DOHH2 (cell line): Measurements from ENCODE around the gene MAP2K2.

Experiments
- H3F3A ChIP-seq: fragments of 200-600 bp; sonication (generic), shearing (Covaris generic); 2 replicates; pipeline ENCODE4 v1.6.0; 2016; ENCODE audit warnings: antibody characterized with exemption, mild to moderate bottlenecking; ENCODE audit not compliant: control insufficient read depth, insufficient read depth
- H3K27ac ChIP-seq: fragments of 200-600 bp; sonication (generic); 2 replicates; pipeline ENCODE4 v1.5.1; 2014; ENCODE audit warnings: low read depth, mild to moderate bottlenecking, low read length, moderate library complexity
- H3K27me3 ChIP-seq: fragments of 200-600 bp; sonication (generic); 2 replicates; pipeline ENCODE4 v1.6.1; 2014; ENCODE audit warnings: mild to moderate bottlenecking, low read length, mixed read lengths; ENCODE audit not compliant: control insufficient read depth
- H3K36me3 ChIP-seq: fragments of 200-600 bp; sonication (generic); 2 replicates; pipeline ENCODE4 v1.6.1; 2014; ENCODE audit warnings: mild to moderate bottlenecking, low read length, moderate library complexity, mixed read lengths; ENCODE audit not compliant: control insufficient read depth
- H3K4me1 ChIP-seq: fragments of 200-600 bp; sonication (generic); 2 replicates; pipeline ENCODE4 v1.6.1; 2014; ENCODE audit warnings: mild to moderate bottlenecking, low read length, mixed read lengths; ENCODE audit not compliant: control insufficient read depth
- H3K4me2 ChIP-seq: fragments of 200-600 bp; sonication (generic); 2 replicates; pipeline ENCODE4 v1.6.0; 2014; ENCODE audit warnings: mild to moderate bottlenecking, low read length, moderate library complexity
- H3K4me3 ChIP-seq: fragments of 200-600 bp; sonication (generic); 2 replicates; pipeline ENCODE4 v1.5.1; 2014; ENCODE audit warnings: mild to moderate bottlenecking, low read length, mixed read lengths
- H3K79me2 ChIP-seq: fragments of 200-600 bp; sonication (generic); 2 replicates; pipeline ENCODE4 v1.6.1; 2014; ENCODE audit warnings: mild to moderate bottlenecking, low read length, mixed read lengths; ENCODE audit not compliant: control insufficient read depth
- H3K9me2 ChIP-seq: fragments of 200-600 bp; sonication (generic); replicated peaks from 2 replicates; pipeline ENCODE4 v1.6.1; 2014; ENCODE audit warnings: mild to moderate bottlenecking, low read length, mixed read lengths; ENCODE audit not compliant: control insufficient read depth
- H3K9me3 ChIP-seq: fragments of 200-600 bp; sonication (generic); 2 replicates; pipeline ENCODE4 v1.6.1; 2014; ENCODE audit warnings: antibody characterized with exemption, low read length, mixed read lengths; ENCODE audit not compliant: control insufficient read depth, insufficient read depth
- H4K20me1 ChIP-seq: fragments of 200-600 bp; sonication (generic); 2 replicates; pipeline ENCODE4 v1.6.0; 2014; ENCODE audit warnings: low read depth, mild to moderate bottlenecking, antibody characterized with exemption, low read length, moderate library complexity; ENCODE audit not compliant: control insufficient read depth, insufficient read depth
- EZH2phosphoT487 ChIP-seq: fragments of 200-600 bp; sonication (generic); IDR thresholded peaks from 2 replicates; pipeline ENCODE4 v1.6.1; 2017; ENCODE audit warnings: borderline replicate concordance, mild to moderate bottlenecking, antibody characterized with exemption, low read length, moderate library complexity, mixed read lengths
- TF ChIP-seq, protein P1 (sequence below): fragments of 200-600 bp; sonication (generic); IDR thresholded peaks from one replicate; pipeline ENCODE4 v1.5.1; 2014; ENCODE audit warnings: antibody characterized with exemption, mild to moderate bottlenecking, low read depth, low read length; ENCODE audit not compliant: poor library complexity, severe bottlenecking

MAP2K2 gene

DNA sequence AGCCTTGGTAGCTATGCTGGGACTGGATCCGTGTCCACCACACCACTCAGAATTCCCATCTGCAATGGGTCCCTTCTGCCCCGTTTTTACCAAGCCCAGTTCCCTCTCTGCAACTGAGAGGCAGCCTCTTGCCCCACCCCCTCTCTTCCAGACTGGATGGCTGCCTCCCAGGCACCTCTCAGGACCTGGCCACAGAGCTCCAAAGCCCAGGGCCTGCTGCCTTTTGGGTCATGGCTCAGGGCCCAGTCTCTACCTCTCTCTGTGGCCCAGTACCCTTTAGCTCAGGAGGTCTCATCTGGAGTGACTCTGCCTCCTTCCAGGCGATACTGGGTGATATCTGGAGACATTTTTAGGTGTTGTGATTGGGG lies 46.9 kb downstream of the MAP2K2 start:
- H3K4me3 ChIP-seq = no peak overlapping the region

DNA sequence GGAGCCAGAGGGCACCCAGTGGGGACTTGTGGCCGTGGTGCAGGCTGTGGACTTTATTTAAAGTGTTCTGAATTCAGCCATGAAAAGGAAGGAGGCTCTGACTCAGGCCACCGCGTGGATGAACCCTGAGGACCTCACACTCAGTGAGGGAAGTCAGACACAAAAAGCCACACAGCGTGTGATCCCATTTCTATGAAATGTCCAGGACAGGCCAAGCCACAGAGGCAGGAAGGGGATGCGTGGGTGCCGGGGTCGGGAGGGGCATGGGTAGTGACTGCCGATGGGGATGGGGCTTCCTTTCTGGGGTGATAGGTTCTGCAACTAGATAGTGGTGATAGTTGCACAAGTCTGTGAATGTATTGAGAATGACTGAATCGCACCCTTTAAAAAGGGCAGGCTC lies 48.5 kb downstream of the MAP2K2 start:
- no peak overlapping the region for H3K4me3 ChIP-seq
- H3K27ac ChIP-seq = no peak overlapping the region
- no peaks in the 10 kb centered on the region for H3F3A ChIP-seq
- H3K4me1 ChIP-seq = peaks cover 15% of the 10 kb centered on the region
- no peaks in the 10 kb centered on the region for H4K20me1 ChIP-seq
- H3K4me2 ChIP-seq = no peak overlapping the region
- H3K36me3 ChIP-seq = no peaks in the 10 kb centered on the region
- no peaks in the 10 kb centered on the region for H3K79me2 ChIP-seq
- H3K9me3 ChIP-seq = no peaks in the 10 kb centered on the region
- H3K27me3 ChIP-seq = 0 out of 2 replicates have a peak, but pooled peaks cover 3% of the 10 kb centered on the region
- H3K9me2 ChIP-seq = no peaks in the 10 kb centered on the region
- TF ChIP-seq, protein P1, sequence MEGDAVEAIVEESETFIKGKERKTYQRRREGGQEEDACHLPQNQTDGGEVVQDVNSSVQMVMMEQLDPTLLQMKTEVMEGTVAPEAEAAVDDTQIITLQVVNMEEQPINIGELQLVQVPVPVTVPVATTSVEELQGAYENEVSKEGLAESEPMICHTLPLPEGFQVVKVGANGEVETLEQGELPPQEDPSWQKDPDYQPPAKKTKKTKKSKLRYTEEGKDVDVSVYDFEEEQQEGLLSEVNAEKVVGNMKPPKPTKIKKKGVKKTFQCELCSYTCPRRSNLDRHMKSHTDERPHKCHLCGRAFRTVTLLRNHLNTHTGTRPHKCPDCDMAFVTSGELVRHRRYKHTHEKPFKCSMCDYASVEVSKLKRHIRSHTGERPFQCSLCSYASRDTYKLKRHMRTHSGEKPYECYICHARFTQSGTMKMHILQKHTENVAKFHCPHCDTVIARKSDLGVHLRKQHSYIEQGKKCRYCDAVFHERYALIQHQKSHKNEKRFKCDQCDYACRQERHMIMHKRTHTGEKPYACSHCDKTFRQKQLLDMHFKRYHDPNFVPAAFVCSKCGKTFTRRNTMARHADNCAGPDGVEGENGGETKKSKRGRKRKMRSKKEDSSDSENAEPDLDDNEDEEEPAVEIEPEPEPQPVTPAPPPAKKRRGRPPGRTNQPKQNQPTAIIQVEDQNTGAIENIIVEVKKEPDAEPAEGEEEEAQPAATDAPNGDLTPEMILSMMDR = no peak
- TF ChIP-seq EZH2phosphoT487 = no peak

More for the DNA sequence above, 46.9 kb downstream of the MAP2K2 start:
- no peaks in the 10 kb centered on the region for H3K79me2 ChIP-seq
- H3K4me2 ChIP-seq = no peak overlapping the region; the same call in 1 of the 2 replicates
- H3K27ac ChIP-seq = no peak overlapping the region
- no peaks in the 10 kb centered on the region for H3K36me3 ChIP-seq
- TF ChIP-seq, protein P1 = no peak
- no peak for TF ChIP-seq EZH2phosphoT487
- no peaks in the 10 kb centered on the region for H3K9me3 ChIP-seq
- peaks cover 15% of the 10 kb centered on the region for H3K4me1 ChIP-seq
- no peaks in the 10 kb centered on the region for H3K9me2 ChIP-seq
- H4K20me1 ChIP-seq = no peaks in the 10 kb centered on the region
- 0 out of 2 replicates have a peak, but pooled peaks cover 3% of the 10 kb centered on the region for H3K27me3 ChIP-seq
- H3F3A ChIP-seq = no peaks in the 10 kb centered on the region

DNA sequence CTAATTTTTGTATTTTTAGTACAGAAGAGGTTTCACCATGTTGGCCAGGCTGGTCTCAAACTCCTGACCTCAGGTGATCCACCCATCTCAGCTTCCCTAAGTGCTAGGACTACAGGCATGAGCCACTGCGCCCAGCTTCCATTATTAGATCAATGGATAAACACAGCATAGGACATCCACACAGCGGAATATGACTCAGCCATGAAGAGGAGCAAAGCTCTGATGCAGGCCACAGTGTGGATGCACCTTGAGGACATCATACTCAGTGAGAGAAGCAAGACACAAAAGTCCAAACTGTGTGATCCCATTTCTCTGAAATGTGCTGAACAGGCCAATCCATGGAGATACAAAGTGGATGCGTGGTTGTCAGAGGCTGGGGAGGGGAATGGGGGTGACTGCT lies 52.3 kb downstream of the MAP2K2 start:
- H3K9me3 ChIP-seq = no peaks in the 10 kb centered on the region
- no peak overlapping the region for H3K27ac ChIP-seq
- H3K9me2 ChIP-seq = no peaks in the 10 kb centered on the region
- no peak overlapping the region for H3K4me2 ChIP-seq
- H3F3A ChIP-seq = peaks cover 8% of the 10 kb centered on the region
- peaks cover 3% of the 10 kb centered on the region; the same call in 1 of the 2 replicates for H3K79me2 ChIP-seq
- no peaks in the 10 kb centered on the region for H3K36me3 ChIP-seq
- H3K4me3 ChIP-seq = no peak overlapping the region
- peaks cover 20% of the 10 kb centered on the region for H3K4me1 ChIP-seq
- no peaks in the 10 kb centered on the region for H4K20me1 ChIP-seq
- no peaks in the 10 kb centered on the region for H3K27me3 ChIP-seq
- TF ChIP-seq, protein P1 = no peak
- TF ChIP-seq EZH2phosphoT487 = no peak
